ENCODE data around the gene RPL35. TPM values are rescaled to one million over a fixed set of nuclear protein-coding genes. Genes with fewer than 3 reads are reported as not detected.

RPL35 gene
- total and polyA plus RNA-seq, 10 of the 15 experiments (the other 5 are each of a cell fraction or from before 2014, with no cell fraction given), result 2,572 to 6,300 (median 3,864) TPM

DNA sequence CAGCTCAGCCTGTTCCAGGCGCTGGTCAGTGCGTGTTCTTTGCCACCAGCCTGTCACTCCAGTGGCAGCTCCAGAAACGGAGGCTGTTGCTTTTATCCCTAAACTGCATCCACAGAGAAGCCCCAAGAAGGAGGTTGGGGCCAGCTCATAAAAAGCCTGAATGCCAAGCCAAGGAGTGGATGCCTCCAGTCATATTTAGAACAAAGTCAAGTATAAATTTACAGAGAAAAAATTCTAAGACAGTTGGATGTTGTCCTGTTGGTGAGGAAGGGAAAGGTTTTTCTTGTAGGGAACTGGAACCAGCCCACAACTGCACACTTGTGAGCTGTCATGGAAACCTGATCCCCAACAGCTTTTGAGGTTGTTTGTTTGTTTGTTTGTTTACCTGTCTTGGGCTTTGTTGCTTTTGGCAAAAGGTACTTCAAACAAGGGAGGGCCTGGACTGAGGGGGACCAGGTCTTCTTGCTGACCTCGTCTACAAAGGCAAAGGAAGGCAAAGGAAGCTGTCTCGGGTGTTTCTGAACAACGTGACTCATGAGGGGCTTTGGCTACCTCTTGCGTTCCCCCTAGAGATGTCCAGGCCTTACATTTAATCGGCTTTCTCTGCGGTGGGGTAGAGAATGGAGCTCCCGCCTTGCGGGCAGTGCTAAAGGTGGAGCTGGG, 48.1 kb downstream of the RPL35 start:
- 68% methylated on average over 11 of the region's 11 CpGs for WGBS (ENCODE audit: insufficient coverage, insufficient replicate concordance, low lambda C conversion rate, missing lambda C conversion rate)
- ChIA-PET RAD21 (ENCODE audit: unreplicated experiment) (interaction anchor here (1.1 kb wide), 1 partner anchor 12 kb away, joined by 3 read pairs; no protein-coding TSS in a partner anchor), CTCF (interaction anchor here (0.9 to 1.4 kb wide), 8 partner anchors 10 to 40 kb away, joined by 3 to 6 read pairs (median 3); partner anchors contain the start of gene WDR38), SMC1A (ENCODE audit: uncharacterized antibody, unreplicated experiment) (interaction anchor here (0.7 to 2.0 kb wide), 5 partner anchors 9 to 80 kb away, joined by 3 to 6 read pairs (median 4); no protein-coding TSS in a partner anchor), POLR2A (no interaction called here)
- FAIRE-seq, result no peak
- TF ChIP-seq TCF7 (IDR thresholded peaks at IDR 0.05; ENCODE audit: borderline replicate concordance) (no peak), ZNF384 (IDR thresholded peaks at IDR 0.05; ENCODE audit: borderline replicate concordance, low read depth, low read length) (no peak), SPI1 (IDR thresholded peaks at IDR 0.05; ENCODE audit: borderline replicate concordance, insufficient read depth, low read depth, low read length) (0 out of 2 replicates have a peak, but pooled peaks have one; percentile 5)
- H3K9me3 ChIP-seq (replicated peaks; ENCODE audit: control insufficient read depth, insufficient read depth, low read length), result no peaks in the 10 kb centered on the region
- ATAC-seq, result no peak
- no peak for DNase-seq (ENCODE audit: low read depth, low spot score)
- no peak overlapping the region for H3K9ac ChIP-seq (ENCODE audit: control insufficient read depth, insufficient read depth, low read length)
- no peaks in the 10 kb centered on the region for H3K27me3 ChIP-seq (replicated peaks in 1 of 2; ENCODE audit: control insufficient read depth in 2 of 2, insufficient read depth in 2 of 2, low read length in 1 of 2)
- BruUV-seq (replicated peaks), result no TSS peak
- in situ Hi-C loops (cut with MboI), result no loop called here
- H2AFZ ChIP-seq (ENCODE audit: control insufficient read depth, low read depth, low read length), result no peak overlapping the region
- H4K20me1 ChIP-seq (ENCODE audit: control insufficient read depth, insufficient read depth), result no peaks in the 10 kb centered on the region
- H3K4me3 ChIP-seq, result no peak overlapping the region
- no peak overlapping the region for H3K4me2 ChIP-seq (ENCODE audit: control insufficient read depth, insufficient read depth)
- H3K79me2 ChIP-seq (ENCODE audit: control insufficient read depth, insufficient read depth, low read length), result no peaks in the 10 kb centered on the region
- intact Hi-C loops (cut with micrococcal nuclease; ENCODE audit: unreplicated experiment), result no loop called here
- no peaks in the 10 kb centered on the region for H3K36me3 ChIP-seq (ENCODE audit: control insufficient read depth in 2 of 2, insufficient read depth in 2 of 2, low read length in 1 of 2)
- no peak overlapping the region for H3K27ac ChIP-seq (ENCODE audit: control insufficient read depth, insufficient read depth)
- peaks cover 4% of the 10 kb centered on the region for H3K4me1 ChIP-seq (ENCODE audit: control insufficient read depth, insufficient read depth, low read length)

GRCh38 chr9:124813041-124813440, 48.7 kb downstream of the RPL35 start:
- no peak overlapping the region for H2AFZ ChIP-seq (ENCODE audit: control insufficient read depth, low read depth, low read length)
- no peak for DNase-seq (ENCODE audit: low read depth, low spot score)
- POLR2A ChIA-PET, result interaction anchor here (0.9 kb wide), 1 partner anchor 79 kb away, joined by 3 read pairs; no protein-coding TSS in a partner anchor
- no TSS peak for BruUV-seq (replicated peaks)
- FAIRE-seq, result no peak
- H3K4me2 ChIP-seq (ENCODE audit: control insufficient read depth, insufficient read depth), result no peak overlapping the region
- intact Hi-C loops (cut with micrococcal nuclease; ENCODE audit: unreplicated experiment), result no loop called here
- H3K27ac ChIP-seq (ENCODE audit: control insufficient read depth, insufficient read depth), result no peak overlapping the region
- no peak for ATAC-seq
- in situ Hi-C loops (cut with MboI), result no loop called here
- CTCF ChIA-PET, result interaction anchor here (0.9 to 1.4 kb wide), 2 partner anchors 10 to 33 kb away, joined by 3 to 6 read pairs; no protein-coding TSS in a partner anchor
- no peaks in the 10 kb centered on the region for H4K20me1 ChIP-seq (ENCODE audit: control insufficient read depth, insufficient read depth)
- no peak overlapping the region for H3K9ac ChIP-seq (ENCODE audit: control insufficient read depth, insufficient read depth, low read length)
- RAD21 ChIA-PET (ENCODE audit: unreplicated experiment), result no interaction called here
- SMC1A ChIA-PET (ENCODE audit: uncharacterized antibody, unreplicated experiment), result interaction anchor here (0.9 to 2.0 kb wide), 4 partner anchors 9 to 16 kb away, joined by 3 to 6 read pairs (median 5); no protein-coding TSS in a partner anchor
- no peaks in the 10 kb centered on the region for H3K4me1 ChIP-seq (ENCODE audit: control insufficient read depth, insufficient read depth, low read length)
- 82% methylated on average over 7 of the region's 7 CpGs for WGBS (ENCODE audit: insufficient coverage, insufficient replicate concordance, low lambda C conversion rate, missing lambda C conversion rate)
- H3K79me2 ChIP-seq (ENCODE audit: control insufficient read depth, insufficient read depth, low read length), result no peaks in the 10 kb centered on the region
- H3K36me3 ChIP-seq (ENCODE audit: control insufficient read depth in 2 of 2, insufficient read depth in 2 of 2, low read length in 1 of 2), result no peaks in the 10 kb centered on the region
- no peak overlapping the region for H3K4me3 ChIP-seq
- TF ChIP-seq TBL1XR1 (IDR thresholded peaks at IDR 0.05; ENCODE audit: low read depth, low read length), result no peak
- H3K27me3 ChIP-seq (replicated peaks in 1 of 2; ENCODE audit: control insufficient read depth in 2 of 2, insufficient read depth in 2 of 2, low read length in 1 of 2), result no peaks in the 10 kb centered on the region
- no peaks in the 10 kb centered on the region for H3K9me3 ChIP-seq (replicated peaks; ENCODE audit: control insufficient read depth, insufficient read depth, low read length)

Measured in GM12878 (cell line).